GM18498 (cell line): ENCODE results near the gene STAG1.
"Not testable (repeated sequence)": the region's sequence is repeated elsewhere in the genome, so short reads cannot be mapped to it uniquely, and the experiment has no call there.

Experiments used
- ATAC-seq: cut with Tn5 transposase; IDR thresholded peaks from one replicate; pipeline ENCODE4 v1.9.1; 2021; ENCODE audit warnings: mild to moderate bottlenecking, moderate library complexity; ENCODE audit not compliant: unreplicated experiment

The STAG1 gene

GRCh38 chr3:136653628-136654027 is 98.5 kb downstream of the STAG1 start:
- ATAC-seq: no peak

GRCh38 chr3:136651581-136651980 is 100.6 kb downstream of the STAG1 start:
- no peak for ATAC-seq

GRCh38 chr3:136650461-136650860 is 101.7 kb downstream of the STAG1 start:
- ATAC-seq: no peak

- ATAC-seq: peak; percentile 59
These were observed 106.3 kb downstream of the STAG1 start for GRCh38 chr3:136645915-136646314.

- ATAC-seq: no peak
These were observed 108.0 kb downstream of the STAG1 start for GRCh38 chr3:136644212-136644611.

GRCh38 chr3:136643380-136643779 is 108.8 kb downstream of the STAG1 start:
- not testable (repeated sequence) for ATAC-seq

- ATAC-seq: no peak
These were observed 109.5 kb downstream of the STAG1 start for GRCh38 chr3:136642711-136643110.

- ATAC-seq: no peak
These were observed 113.1 kb downstream of the STAG1 start for GRCh38 chr3:136639069-136639468.

GRCh38 chr3:136637176-136637575 is 115.0 kb downstream of the STAG1 start:
- no peak for ATAC-seq

GRCh38 chr3:136634821-136635220 is 117.4 kb downstream of the STAG1 start:
- no peak for ATAC-seq

GRCh38 chr3:136632625-136633081 is 119.5 kb downstream of the STAG1 start:
- ATAC-seq: no peak

GRCh38 chr3:136631424-136631823 is 120.8 kb downstream of the STAG1 start:
- no peak for ATAC-seq

- no peak for ATAC-seq
These were observed 121.3 kb downstream of the STAG1 start for GRCh38 chr3:136630915-136631314.

- no peak for ATAC-seq
These were observed 125.7 kb downstream of the STAG1 start for GRCh38 chr3:136626493-136626892.

GRCh38 chr3:136624894-136625815 is 127.0 kb downstream of the STAG1 start:
- ATAC-seq: no peak

- no peak for ATAC-seq
These were observed 127.8 kb downstream of the STAG1 start for GRCh38 chr3:136624371-136624770.

GRCh38 chr3:136621628-136622027 is 130.6 kb downstream of the STAG1 start:
- ATAC-seq: no peak

GRCh38 chr3:136620436-136620835 is 131.7 kb downstream of the STAG1 start:
- no peak for ATAC-seq

GRCh38 chr3:136617969-136618525 is 134.1 kb downstream of the STAG1 start:
- ATAC-seq: not testable (repeated sequence)

GRCh38 chr3:136617198-136617597 is 135.0 kb downstream of the STAG1 start:
- no peak for ATAC-seq

- ATAC-seq: no peak
These were observed 139.7 kb downstream of the STAG1 start for GRCh38 chr3:136612512-136612911.

- no peak for ATAC-seq
These were observed 145.2 kb downstream of the STAG1 start for GRCh38 chr3:136606990-136607389.
